Stimulated activated CD4-positive, alpha-beta T cell treated with anti-CD3 and anti-CD28 coated beads, Interleukin-15, amount 100 ng/mL, for 24 hours (primary cell): Measurements from ENCODE around the gene DAP.
"Not testable (repeated sequence)": the region's sequence is repeated elsewhere in the genome, so short reads cannot be mapped to it uniquely, and the experiment has no call there.

ENCODE experiments used
- DNase-seq: peaks from one replicate; pipeline ENCODE4 v3.0.0-alpha.2; 2020

Gene DAP

GRCh38 chr5:10761185-10761932 lies at the start of gene DAP:
Gene DAP (minus strand): TSS chr5:10761234. CDS start chr5:10761068, 166 bp downstream.
- DNase-seq = peak; percentile 89

GRCh38 chr5:10808347-10809226 lies 47.6 kb upstream of the DAP start:
- DNase-seq = no peak

- DNase-seq = no peak
These were observed 41.1 kb upstream of the DAP start for GRCh38 chr5:10801931-10802666.

GRCh38 chr5:10800852-10801251 lies 39.8 kb upstream of the DAP start:
- DNase-seq = no peak

- DNase-seq = no peak
These were observed 36.2 kb upstream of the DAP start for GRCh38 chr5:10797261-10797660.

GRCh38 chr5:10793785-10794184 lies 32.8 kb upstream of the DAP start:
- DNase-seq = no peak

- DNase-seq = no peak
These were observed 31.3 kb upstream of the DAP start for GRCh38 chr5:10792336-10792735.

- no peak for DNase-seq
These were observed 28.7 kb upstream of the DAP start for GRCh38 chr5:10789726-10790125.

GRCh38 chr5:10789021-10789420 lies 28.0 kb upstream of the DAP start:
- DNase-seq = no peak

- no peak for DNase-seq
These were observed 27.3 kb upstream of the DAP start for GRCh38 chr5:10788358-10788757.

GRCh38 chr5:10786835-10787234 lies 25.8 kb upstream of the DAP start:
- DNase-seq = no peak

- DNase-seq = not testable (repeated sequence)
These were observed 19.2 kb upstream of the DAP start for GRCh38 chr5:10780208-10780607.

GRCh38 chr5:10779592-10779991 lies 18.6 kb upstream of the DAP start:
- no peak for DNase-seq

- DNase-seq = no peak
These were observed 17.3 kb upstream of the DAP start for GRCh38 chr5:10778179-10778910.

GRCh38 chr5:10775646-10776045 lies 14.6 kb upstream of the DAP start:
- no peak for DNase-seq

GRCh38 chr5:10772901-10773585 lies 12.0 kb upstream of the DAP start:
- no peak for DNase-seq

GRCh38 chr5:10768328-10768899 lies 7.4 kb upstream of the DAP start:
- DNase-seq = no peak

GRCh38 chr5:10762776-10763500 lies 1.9 kb upstream of the DAP start:
- no peak for DNase-seq

GRCh38 chr5:10761933-10762775 lies 1.1 kb upstream of the DAP start:
- no peak for DNase-seq

- DNase-seq = no peak
These were observed 181 bp downstream of the DAP start for GRCh38 chr5:10760921-10761184.
